ENCODE measurements around the gene DUSP3.

DNA sequence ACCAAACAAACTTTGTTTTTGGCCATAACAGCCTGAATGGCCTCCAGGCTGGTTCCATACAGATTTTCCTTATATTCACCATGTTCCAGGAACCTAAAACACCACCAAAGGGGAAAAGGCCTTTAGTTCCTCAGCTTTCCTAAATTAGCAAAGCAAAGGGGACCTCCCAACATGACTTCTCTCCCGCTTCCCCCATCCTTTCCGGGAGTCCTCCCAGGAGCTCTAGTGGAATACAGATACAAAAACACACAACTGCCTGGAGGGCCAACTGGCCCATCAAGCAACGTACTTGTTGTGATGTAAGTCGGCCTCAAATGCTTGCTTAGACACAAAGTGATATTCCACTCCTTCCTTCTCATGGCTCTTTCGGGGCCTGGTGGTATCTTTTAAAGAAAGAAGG, 32.0 kb upstream of the DUSP3 start:
- TF ChIP-seq ZNF274 (IDR thresholded peaks at IDR 0.05; ENCODE audit: low read depth, low read length) = no peak
- no peak for TF ChIP-seq YY1 (IDR thresholded peaks at IDR 0.05; ENCODE audit: insufficient read depth, insufficient read length)
- no peak for TF ChIP-seq SUZ12 (IDR thresholded peaks at IDR 0.05; ENCODE audit: extremely low read depth, insufficient read depth, insufficient read length)
